ENCODE measurements around the gene SEPTIN12. TPM values are rescaled to one million over a fixed set of nuclear protein-coding genes. Genes with fewer than 3 reads are reported as not detected.

The SEPTIN12 gene
- total RNA-seq, 4 donors from 2014 or later, result 1.7 TPM; not detected in 3

GRCh38 chr16:4728676-4729075 is 59.5 kb downstream of the SEPTIN12 start:
- intact Hi-C loops (cut with DNase I), result no loop called here
- Histone ChIP-seq H3K27me3 (no peaks in the 10 kb centered on the region), H3K4me1 (peaks cover 5 to 14% (median 10%) of the 10 kb centered on the region in 4 donors), H3K9me3 (no peaks in the 10 kb centered on the region), H3K4me3 (no peak overlapping the region), H3K36me3 (peaks cover 28 to 75% (median 62%) of the 10 kb centered on the region in 4 donors), H3K27ac (replicated peaks in 1 of 4) (no peak overlapping the region)
- DNase-seq (ENCODE audit: extremely low spot score), result no peak
- TF ChIP-seq POLR2A (IDR thresholded peaks at IDR 0.05; ENCODE audit: low read depth) (no peak), EP300 (IDR thresholded peaks at IDR 0.05) (no peak), POLR2AphosphoS5 (IDR thresholded peaks at IDR 0.05) (no peak), CTCF (IDR thresholded peaks at IDR 0.05) (no peak)
- 86% methylated on average over 8 of the region's 8 CpGs for WGBS

Small RNA genes lying within 50 kb of the gene (small RNA-seq; reads per million reads assigned to genes)
- gene RF00017, result 0 reads per million in 3 donors

Other genes with a start within 250 kb of the SEPTIN12 start
- gene CDIP1, start 249.6 kb downstream of the SEPTIN12 start, total RNA-seq, result 10 to 100 TPM; 18.3 to 33.4 (median 28.3) TPM
- not detected for gene C16orf96, start 232.0 kb downstream of the SEPTIN12 start, total RNA-seq
- 10 to 100 TPM; 11.2 to 34.6 (median 17.9) TPM for gene UBALD1, start 173.5 kb downstream of the SEPTIN12 start, total RNA-seq
- gene MGRN1, start 163.5 kb downstream of the SEPTIN12 start, total RNA-seq, result 10 to 100 TPM; 40.3 to 75.6 (median 48.5) TPM
- gene NUDT16L1, start 94.8 kb downstream of the SEPTIN12 start, total RNA-seq, result 10 to 100 TPM; 18.1 to 33.9 (median 24.6) TPM
- 10 to 100 TPM; 17.0 to 29.0 (median 24.7) TPM for gene ANKS3, start 54.1 kb downstream of the SEPTIN12 start, total RNA-seq
- 1 to 10 TPM in 2 of 4 donors, under 1 TPM in 2; 0.42 to 1.7 (median 0.94) TPM for gene DNAAF8, start 53.8 kb downstream of the SEPTIN12 start, total RNA-seq
- 10 to 100 TPM in 2 of 4 donors, 1 to 10 TPM in 2; 7.5 to 19.4 (median 13.9) TPM for gene ZNF500, start 21.2 kb downstream of the SEPTIN12 start, total RNA-seq
- gene SMIM22, start 7.0 kb upstream of the SEPTIN12 start, total RNA-seq, result not detected
- 10 to 100 TPM; 43.2 to 97.2 (median 77.6) TPM for gene ROGDI, start 14.3 kb upstream of the SEPTIN12 start, total RNA-seq
- gene GLYR1, start 58.9 kb upstream of the SEPTIN12 start, total RNA-seq, result 100 to 1,000 TPM in 2 of 4 donors, 10 to 100 TPM in 2; 81.8 to 111 (median 98.8) TPM
- 10 to 100 TPM; 21.0 to 48.2 (median 41.1) TPM for gene UBN1, start 59.1 kb upstream of the SEPTIN12 start, total RNA-seq
- 10 to 100 TPM; 36.3 to 78.4 (median 57.4) TPM for gene PPL, start 148.8 kb upstream of the SEPTIN12 start, total RNA-seq
- 1 to 10 TPM in 2 of 4 donors, under 1 TPM in 2; 0.83 to 1.8 (median 1.1) TPM for gene SEC14L5, start 170.0 kb upstream of the SEPTIN12 start, total RNA-seq
- gene NAGPA, start 245.6 kb upstream of the SEPTIN12 start, total RNA-seq, result 10 to 100 TPM; 15.4 to 24.1 (median 21.1) TPM

Data from esophagus muscularis mucosa (tissue), 4 donors.